Mesendoderm (in vitro differentiated cells): ENCODE results near the gene CREBBP.
"Not testable (repeated sequence)": the region's sequence is repeated elsewhere in the genome, so short reads cannot be mapped to it uniquely, and the experiment has no call there.

Source experiments
- DNase-seq: peaks from one replicate; pipeline ENCODE4 v3.0.0; 2013
- H2AK5ac ChIP-seq: 2 replicates; pipeline ENCODE4 v1.6.1; 2013; ENCODE audit warnings: low read length, inconsistent platforms
- H2BK120ac ChIP-seq: 2 replicates; pipeline ENCODE4 v1.6.1; 2013; ENCODE audit warnings: low read depth, mild to moderate bottlenecking, low read length, moderate library complexity, mixed read lengths
- H2BK15ac ChIP-seq: replicated peaks from 2 replicates; pipeline ENCODE4 v1.6.1; 2013; ENCODE audit warnings: low read depth, mild to moderate bottlenecking, moderate library complexity
- H2BK5ac ChIP-seq: 2 replicates; pipeline ENCODE4 v1.6.1; 2013; ENCODE audit warnings: low read length, inconsistent platforms
- H3K18ac ChIP-seq: 2 replicates; pipeline ENCODE4 v1.6.1; 2013; ENCODE audit warnings: mild to moderate bottlenecking, low read length, mixed read lengths
- H3K23ac ChIP-seq: one replicate; pipeline ENCODE4 v1.6.1; 2013; ENCODE audit warnings: low read length
- H3K27ac ChIP-seq: 2 replicates; pipeline ENCODE4 v1.5.1; 2013; ENCODE audit warnings: low read depth, mild to moderate bottlenecking, inconsistent platforms, low read length, moderate library complexity
- H3K27me3 ChIP-seq: 2 replicates; pipeline ENCODE4 v1.6.1; 2013; ENCODE audit warnings: low read length, control low read depth, mild to moderate bottlenecking, inconsistent platforms; ENCODE audit not compliant: insufficient read depth, poor library complexity
- H3K36me3 ChIP-seq: 2 replicates; pipeline ENCODE4 v1.6.1; 2013; ENCODE audit warnings: low read length, inconsistent platforms; ENCODE audit not compliant: control insufficient read depth, insufficient read depth
- H3K4ac ChIP-seq: one replicate; pipeline ENCODE4 v1.6.1; 2013; ENCODE audit warnings: low read depth, mild to moderate bottlenecking, low read length, moderate library complexity
- H3K4me1 ChIP-seq: 2 replicates; pipeline ENCODE4 v1.6.1; 2013; ENCODE audit warnings: low read depth, low read length, inconsistent platforms; ENCODE audit not compliant: control insufficient read depth
- H3K4me2 ChIP-seq: 2 replicates; pipeline ENCODE4 v1.6.1; 2013; ENCODE audit warnings: low read length
- H3K4me3 ChIP-seq: 2 replicates; pipeline ENCODE4 v1.5.1; 2013; ENCODE audit warnings: mild to moderate bottlenecking, low read length
- H3K56ac ChIP-seq: one replicate; pipeline ENCODE4 v1.6.1; 2013; ENCODE audit warnings: low read length
- H3K79me1 ChIP-seq: 2 replicates; pipeline ENCODE4 v1.6.1; 2013; ENCODE audit warnings: low read length, inconsistent platforms
- H3K79me2 ChIP-seq: 2 replicates; pipeline ENCODE4 v1.6.1; 2013; ENCODE audit warnings: mild to moderate bottlenecking, low read length; ENCODE audit not compliant: control insufficient read depth, insufficient read depth
- H3K9ac ChIP-seq: 2 replicates; pipeline ENCODE4 v1.6.1; 2013; ENCODE audit warnings: low read length, inconsistent platforms
- H4K5ac ChIP-seq: one replicate; pipeline ENCODE4 v1.6.1; 2013; ENCODE audit warnings: low read length
- H4K8ac ChIP-seq: one replicate; pipeline ENCODE4 v1.6.1; 2013; ENCODE audit warnings: low read depth, mild to moderate bottlenecking, control low read depth, low read length, moderate library complexity
- WGBS: extraction: QIAGEN DNeasy Blood & Tissue Kit; methylation state at CpG from one replicate; pipeline ENCODE4 v1.1.7; 2013; ENCODE audit warnings: low lambda C conversion rate, missing lambda C conversion rate; ENCODE audit not compliant: insufficient coverage; ENCODE audit errors: extremely low coverage; 5-methylcytosine and 5-hydroxymethylcytosine counted together

CREBBP gene

DNA sequence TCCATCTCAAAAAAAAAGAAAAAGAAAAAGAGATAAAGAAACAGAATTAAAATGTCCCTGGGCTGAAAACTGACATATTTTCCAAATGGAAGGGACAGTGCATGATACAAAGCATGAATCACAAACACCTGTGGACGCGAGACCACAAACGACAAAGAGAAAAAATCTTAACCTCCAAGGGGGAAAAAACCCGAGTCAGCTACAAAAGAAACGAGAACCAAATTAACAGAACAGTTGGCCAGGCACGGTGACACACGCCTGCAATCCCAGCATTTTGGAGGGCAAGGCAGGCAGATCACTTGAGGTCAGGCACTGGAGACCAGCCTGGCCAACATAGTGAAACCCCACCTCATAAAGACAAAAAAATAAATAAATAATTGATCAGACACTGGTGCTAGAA is 165.1 kb downstream of the CREBBP start:
- Histone ChIP-seq H3K27me3 (no peaks in the 10 kb centered on the region), H3K9ac (no peak overlapping the region), H3K23ac (no peak overlapping the region), H2BK120ac (no peak overlapping the region), H3K56ac (no peak overlapping the region), H3K4me2 (no peak overlapping the region), H3K27ac (no peak overlapping the region), H3K36me3 (no peaks in the 10 kb centered on the region), H2BK5ac (no peak overlapping the region), H2AK5ac (no peak overlapping the region), H3K79me2 (peaks cover 43% of the 10 kb centered on the region), H3K4me3 (no peak overlapping the region), H3K79me1 (peaks cover 6% of the 10 kb centered on the region), H2BK15ac (no peak overlapping the region), H4K8ac (no peak overlapping the region), H3K18ac (no peak overlapping the region), H3K4me1 (no peaks in the 10 kb centered on the region), H4K5ac (no peak overlapping the region), H3K4ac (no peak overlapping the region)
- no peak for DNase-seq
- WGBS: no CpG with 5 or more reads among the region's 7 CpGs

DNA sequence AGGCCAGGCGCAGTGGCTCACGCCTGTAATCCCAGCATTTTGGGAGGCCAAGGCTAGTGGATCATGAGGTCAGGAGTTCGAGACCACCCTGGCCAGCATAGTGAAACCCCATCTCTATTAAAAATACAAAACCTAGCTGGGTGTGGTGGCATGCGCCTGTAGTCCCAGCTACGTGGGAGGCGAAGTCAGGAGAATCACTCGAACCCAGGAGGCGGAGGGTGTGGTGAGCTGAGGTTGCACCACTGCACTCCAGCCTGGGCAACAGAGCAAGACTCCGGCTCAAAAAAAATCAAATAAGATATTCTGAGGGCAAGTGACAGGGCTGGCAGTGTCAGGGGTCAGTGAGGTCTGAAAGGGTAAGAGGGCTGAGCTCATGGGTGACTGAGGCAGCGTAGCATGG is 166.1 kb downstream of the CREBBP start:
- H2AK5ac ChIP-seq, H2BK5ac ChIP-seq, DNase-seq, H2BK15ac ChIP-seq, H3K27me3 ChIP-seq, H3K4ac ChIP-seq, H3K36me3 ChIP-seq, H4K8ac ChIP-seq, H3K27ac ChIP-seq, H2BK120ac ChIP-seq, H3K9ac ChIP-seq, H3K4me1 ChIP-seq, H3K56ac ChIP-seq, H3K18ac ChIP-seq, H4K5ac ChIP-seq, H3K79me1 ChIP-seq, H3K23ac ChIP-seq, H3K4me2 ChIP-seq, H3K4me3 ChIP-seq: not testable (repeated sequence)
- no CpG with 5 or more reads among the region's 10 CpGs for WGBS
- peaks cover 47% of the 10 kb centered on the region for H3K79me2 ChIP-seq

DNA sequence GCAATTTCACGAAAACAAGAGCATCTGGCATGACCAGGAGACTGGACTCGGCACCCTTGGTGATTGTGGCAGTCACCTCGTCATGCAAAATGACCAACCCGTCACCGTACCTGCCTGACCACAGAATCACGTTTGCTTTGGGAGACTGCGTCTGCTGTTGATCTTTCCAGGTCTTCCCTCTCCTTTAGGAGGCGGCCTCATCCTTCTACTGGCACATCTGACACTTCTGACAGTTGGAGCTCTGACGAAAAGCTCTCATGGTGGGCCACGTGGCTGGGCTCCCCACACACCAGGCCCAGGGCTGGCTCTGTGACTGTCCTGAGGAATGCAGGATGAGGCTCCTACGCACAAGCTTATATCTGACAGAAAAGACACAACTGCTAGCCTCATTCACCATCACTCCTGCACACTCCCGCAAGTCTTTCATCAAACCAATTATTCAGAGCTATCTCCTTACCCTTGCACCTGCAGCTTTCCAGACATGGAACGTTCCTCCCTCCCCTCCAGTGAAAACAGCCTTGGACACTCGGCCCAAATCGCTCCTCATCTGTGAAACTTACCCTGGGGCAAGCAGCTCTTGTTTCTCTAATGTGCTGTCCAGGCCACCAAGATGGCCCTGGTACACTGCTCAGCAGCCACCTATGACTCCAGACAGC is 166.8 kb downstream of the CREBBP start:
- no peak overlapping the region for H3K9ac ChIP-seq
- H3K27ac ChIP-seq: no peak overlapping the region
- no peak overlapping the region for H3K23ac ChIP-seq
- H2AK5ac ChIP-seq: no peak overlapping the region
- H2BK120ac ChIP-seq: no peak overlapping the region
- no peak overlapping the region for H4K5ac ChIP-seq
- H3K4me3 ChIP-seq: no peak overlapping the region
- no peak overlapping the region for H3K4ac ChIP-seq
- H2BK15ac ChIP-seq: no peak overlapping the region
- no peak overlapping the region for H3K18ac ChIP-seq
- no peak overlapping the region for H2BK5ac ChIP-seq
- no peak overlapping the region for H3K56ac ChIP-seq
- H3K79me1 ChIP-seq: peaks cover 6% of the 10 kb centered on the region
- DNase-seq: no peak
- no peaks in the 10 kb centered on the region for H3K4me1 ChIP-seq
- WGBS: no CpG with 5 or more reads among the region's 15 CpGs
- H3K36me3 ChIP-seq: peaks cover 3% of the 10 kb centered on the region
- no peak overlapping the region for H4K8ac ChIP-seq
- H3K79me2 ChIP-seq: peaks cover 50% of the 10 kb centered on the region
- H3K4me2 ChIP-seq: no peak overlapping the region
- no peaks in the 10 kb centered on the region for H3K27me3 ChIP-seq

DNA sequence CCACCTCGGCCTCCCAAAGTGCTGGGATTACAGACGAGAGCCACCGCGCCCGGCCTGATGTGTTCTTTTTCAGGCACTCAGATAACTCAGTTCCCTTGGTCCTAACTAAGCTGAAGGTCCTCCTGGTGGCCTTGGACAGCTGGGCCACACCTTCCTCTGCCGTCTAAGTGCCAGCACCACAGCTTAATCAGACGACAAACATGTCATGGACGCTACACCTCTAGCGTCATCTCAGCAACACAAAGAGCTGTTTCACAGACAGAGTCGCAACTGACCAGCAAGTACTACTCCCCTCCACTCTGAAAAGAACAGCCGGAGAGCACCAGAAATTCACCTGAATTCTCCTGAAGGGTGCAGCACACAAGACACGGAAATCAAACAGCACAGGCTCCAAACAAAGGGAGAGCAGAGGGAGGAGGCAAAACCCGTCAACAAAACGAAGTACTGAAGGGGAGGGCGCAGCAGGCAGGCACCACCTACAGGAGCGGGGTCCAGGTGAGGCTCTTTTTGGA is 167.6 kb downstream of the CREBBP start:
- no peaks in the 10 kb centered on the region for H3K4me1 ChIP-seq
- H2BK120ac ChIP-seq: no peak overlapping the region
- H3K4me2 ChIP-seq: no peak overlapping the region
- peaks cover 6% of the 10 kb centered on the region for H3K79me1 ChIP-seq
- peak; percentile 36 for DNase-seq
- no peak overlapping the region for H4K8ac ChIP-seq
- no peak overlapping the region for H3K18ac ChIP-seq
- H2BK5ac ChIP-seq: no peak overlapping the region
- peaks cover 50% of the 10 kb centered on the region for H3K79me2 ChIP-seq
- no peak overlapping the region for H3K4me3 ChIP-seq
- peak overlapping the region; percentile 45 for H3K23ac ChIP-seq
- no peak overlapping the region for H3K9ac ChIP-seq
- H4K5ac ChIP-seq: no peak overlapping the region
- peak overlapping the region; percentile 73 for H3K56ac ChIP-seq
- WGBS: no CpG with 5 or more reads among the region's 16 CpGs
- no peak overlapping the region for H3K4ac ChIP-seq
- H2AK5ac ChIP-seq: no peak overlapping the region
- peaks cover 3% of the 10 kb centered on the region for H3K36me3 ChIP-seq
- H3K27ac ChIP-seq: no peak overlapping the region
- H3K27me3 ChIP-seq: no peaks in the 10 kb centered on the region
- H2BK15ac ChIP-seq: no peak overlapping the region

DNA sequence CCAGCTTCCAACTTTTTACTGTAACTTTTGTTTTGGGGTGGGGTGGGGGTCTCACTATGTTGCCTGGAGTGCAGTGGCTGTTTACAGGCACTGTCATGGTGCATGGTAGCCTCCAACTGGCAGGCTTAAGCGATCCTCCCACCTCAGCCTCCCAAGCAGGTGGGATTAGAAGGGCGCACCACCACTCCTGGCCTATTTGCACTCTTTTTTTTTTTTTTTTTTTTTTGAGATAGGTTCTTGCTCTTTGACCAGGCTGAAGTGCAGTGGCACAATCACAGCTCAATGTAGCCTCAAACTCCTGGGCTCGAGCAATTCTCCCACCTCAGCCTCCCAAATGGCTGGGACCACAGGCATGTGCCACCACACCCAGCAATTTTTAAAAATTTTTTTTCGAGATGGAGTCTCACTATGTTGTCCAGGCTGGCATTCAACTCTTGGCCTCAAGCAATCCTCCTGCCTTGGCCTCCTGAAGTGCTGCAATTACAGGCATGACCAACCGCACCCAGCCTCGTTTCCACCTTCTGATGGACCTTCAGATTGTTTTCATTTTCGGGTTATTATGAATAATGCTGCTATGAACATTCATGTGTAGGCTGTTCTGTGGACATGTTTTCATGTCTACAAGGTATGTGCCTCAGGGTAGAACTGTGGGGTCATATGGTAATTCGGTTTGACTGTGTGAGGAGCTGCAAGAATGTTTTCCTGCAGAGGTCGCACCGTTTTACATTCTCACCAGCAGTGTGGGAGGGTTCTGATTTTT is 174.1 kb downstream of the CREBBP start:
- Histone ChIP-seq H2AK5ac (no peak overlapping the region), H4K8ac (no peak overlapping the region), H3K4me2 (no peak overlapping the region), H3K79me1 (peaks cover 5% of the 10 kb centered on the region), H2BK120ac (no peak overlapping the region), H3K27me3 (no peaks in the 10 kb centered on the region), H3K4me3 (no peak overlapping the region), H2BK5ac (no peak overlapping the region), H3K9ac (no peak overlapping the region), H3K4me1 (no peaks in the 10 kb centered on the region), H4K5ac (no peak overlapping the region), H3K79me2 (peaks cover 15% of the 10 kb centered on the region), H3K36me3 (peaks cover 3% of the 10 kb centered on the region), H3K56ac (no peak overlapping the region), H3K18ac (no peak overlapping the region), H3K27ac (no peak overlapping the region), H3K4ac (no peak overlapping the region), H3K23ac (no peak overlapping the region), H2BK15ac (no peak overlapping the region)
- DNase-seq: peak; percentile 57
- no CpG with 5 or more reads among the region's 10 CpGs for WGBS
